RWPE1 (cell line): ENCODE measurements around the gene ABI2.

Experiments used
- CTCF ChIA-PET: fragments of 350-600 bp; sonication (Branson Sonifier 250); formaldehyde crosslinking; extraction: SDS; loops from one replicate; lab custom pipeline; 2021; lab: Yijun Ruan, JAX
- POLR2A ChIA-PET: fragments of 400-600 bp; formaldehyde crosslinking; extraction: SDS; loops from one replicate; lab custom pipeline; 2020; ENCODE audit warnings: antibody characterized with exemption; ENCODE audit not compliant: low non-redundant PET; lab: Yijun Ruan, JAX
- DNase-seq: peaks from one replicate; pipeline ENCODE4 v3.0.0; 2012; ENCODE audit warnings: low spot score
- H3K27ac ChIP-seq: fragments of 450-650 bp; 2 replicates; pipeline ENCODE4 v1.5.1; 2017
- CTCF ChIP-seq: fragments of 450-650 bp; conservative IDR thresholded peaks from 2 replicates; pipeline ENCODE4 v1.5.1; 2017; ENCODE audit warnings: low read depth, mild to moderate bottlenecking

Gene ABI2

GRCh38 chr2:203395858-203396257 is 67.7 kb downstream of the ABI2 start:
- no peak overlapping the region for H3K27ac ChIP-seq
- POLR2A ChIA-PET, result no interaction called here
- no peak for DNase-seq
- no peak for TF ChIP-seq CTCF
- CTCF ChIA-PET, result no interaction called here

GRCh38 chr2:203396667-203397066 is 68.5 kb downstream of the ABI2 start:
- DNase-seq, result no peak
- 0 out of 2 replicates have a peak, but pooled peaks have one; percentile 5 for TF ChIP-seq CTCF
- ChIA-PET CTCF (no interaction called here), POLR2A (no interaction called here)
- H3K27ac ChIP-seq, result no peak overlapping the region

GRCh38 chr2:203399031-203399430 is 70.8 kb downstream of the ABI2 start:
- no peak overlapping the region for H3K27ac ChIP-seq
- TF ChIP-seq CTCF, result no peak
- ChIA-PET POLR2A (no interaction called here), CTCF (no interaction called here)
- DNase-seq, result no peak

- ChIA-PET POLR2A (no interaction called here), CTCF (no interaction called here)
- no peak overlapping the region for H3K27ac ChIP-seq
- no peak for TF ChIP-seq CTCF
- DNase-seq, result no peak
These were observed 72.8 kb downstream of the ABI2 start for GRCh38 chr2:203400805-203401585.

- POLR2A ChIA-PET, result no interaction called here
- no peak for DNase-seq
- H3K27ac ChIP-seq, result no peak overlapping the region
- CTCF ChIA-PET, result no interaction called here
- no peak for TF ChIP-seq CTCF
These were observed 76.8 kb downstream of the ABI2 start for GRCh38 chr2:203404996-203405395.

- no peak for DNase-seq
- H3K27ac ChIP-seq, result no peak overlapping the region
- POLR2A ChIA-PET, result interaction anchor here (0.6 kb wide), 1 partner anchor 65 kb away, joined by 4 read pairs; no protein-coding TSS in a partner anchor
- CTCF ChIA-PET, result no interaction called here
- TF ChIP-seq CTCF, result no peak
These were observed 79.3 kb downstream of the ABI2 start for GRCh38 chr2:203407496-203407895.
